ACC112 (cell line): ENCODE data around the gene EXOC2.
"Not testable (repeated sequence)": the region's sequence is repeated elsewhere in the genome, so short reads cannot be mapped to it uniquely, and the experiment has no call there.

Experiments
- H2AFZ ChIP-seq: fragments of 200-600 bp; sonication (generic); one replicate; pipeline ENCODE4 v1.6.0; 2017; ENCODE audit warnings: antibody characterized with exemption, low read length; ENCODE audit not compliant: unreplicated experiment
- H3K27ac ChIP-seq: fragments of 200-600 bp; sonication (generic); 2 replicates; pipeline ENCODE4 v1.5.1; 2014; ENCODE audit warnings: low read depth, mild to moderate bottlenecking, antibody characterized with exemption, low read length, moderate library complexity
- H3K27me3 ChIP-seq: fragments of 200-600 bp; sonication (generic); 2 replicates; pipeline ENCODE4 v1.6.1; 2014; ENCODE audit warnings: mild to moderate bottlenecking, antibody characterized with exemption, low read length, moderate library complexity, mixed read lengths; ENCODE audit not compliant: insufficient read depth
- H3K36me3 ChIP-seq: fragments of 200-600 bp; sonication (generic); 2 replicates; pipeline ENCODE4 v1.6.1; 2016; ENCODE audit warnings: mild to moderate bottlenecking, antibody characterized with exemption, low read length, moderate library complexity, mixed read lengths; ENCODE audit not compliant: insufficient read depth
- H3K4me1 ChIP-seq: fragments of 200-600 bp; sonication (generic); one replicate; pipeline ENCODE4 v1.6.1; 2016; ENCODE audit warnings: low read length, mixed read lengths; ENCODE audit not compliant: insufficient read depth, unreplicated experiment, control insufficient read depth
- H3K4me3 ChIP-seq: fragments of 200-600 bp; sonication (generic); 2 replicates; pipeline ENCODE4 v1.5.1; 2014; ENCODE audit warnings: mild to moderate bottlenecking, low read depth, low read length
- H3K79me2 ChIP-seq: fragments of 200-600 bp; sonication (generic); one replicate; pipeline ENCODE4 v1.6.0; 2016; ENCODE audit warnings: low read length; ENCODE audit not compliant: control insufficient read depth, unreplicated experiment, insufficient read depth

EXOC2 gene

GRCh38 chr6:609905-610304, 83.0 kb downstream of the EXOC2 start:
- H3K79me2 ChIP-seq = no peaks in the 10 kb centered on the region
- H3K27ac ChIP-seq = no peak overlapping the region
- H3K36me3 ChIP-seq = peaks cover 8% of the 10 kb centered on the region
- no peak overlapping the region for H3K4me3 ChIP-seq
- no peaks in the 10 kb centered on the region for H3K4me1 ChIP-seq
- H3K27me3 ChIP-seq = no peaks in the 10 kb centered on the region
- no peak overlapping the region for H2AFZ ChIP-seq

GRCh38 chr6:606829-607379, 86.0 kb downstream of the EXOC2 start:
- H3K27me3 ChIP-seq = no peaks in the 10 kb centered on the region
- no peak overlapping the region for H2AFZ ChIP-seq
- no peaks in the 10 kb centered on the region for H3K4me1 ChIP-seq
- peaks cover 8% of the 10 kb centered on the region for H3K36me3 ChIP-seq
- H3K79me2 ChIP-seq = no peaks in the 10 kb centered on the region
- H3K27ac ChIP-seq = no peak overlapping the region
- no peak overlapping the region for H3K4me3 ChIP-seq

GRCh38 chr6:605895-606294, 87.0 kb downstream of the EXOC2 start:
- not testable (repeated sequence) for H3K36me3 ChIP-seq, H3K4me3 ChIP-seq, H3K27me3 ChIP-seq, H3K4me1 ChIP-seq, H3K79me2 ChIP-seq, H2AFZ ChIP-seq, H3K27ac ChIP-seq

DNA sequence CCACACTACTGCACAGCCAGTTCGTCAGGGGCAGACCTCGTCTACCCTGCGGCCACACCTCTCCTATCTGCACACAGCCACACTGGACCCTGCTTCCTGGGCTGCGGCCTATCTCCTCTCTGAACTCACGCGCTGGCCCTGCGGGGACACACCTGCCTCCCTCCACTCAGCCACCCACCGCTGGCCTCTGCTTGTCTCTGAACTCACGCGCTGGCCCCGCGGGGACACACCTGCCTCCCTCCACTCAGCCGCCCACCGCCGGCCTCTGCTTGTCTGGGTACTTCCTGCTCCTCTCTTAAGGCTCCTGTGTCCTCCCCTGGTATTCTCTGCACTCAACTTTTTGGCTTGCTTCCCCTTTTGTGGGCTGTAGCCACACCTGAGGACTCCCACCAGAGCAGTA, 88.4 kb downstream of the EXOC2 start:
- Histone ChIP-seq H3K27me3 (no peaks in the 10 kb centered on the region), H3K36me3 (peaks cover 8% of the 10 kb centered on the region), H3K79me2 (no peaks in the 10 kb centered on the region), H2AFZ (no peak overlapping the region), H3K27ac (no peak overlapping the region), H3K4me1 (no peaks in the 10 kb centered on the region), H3K4me3 (no peak overlapping the region)

DNA sequence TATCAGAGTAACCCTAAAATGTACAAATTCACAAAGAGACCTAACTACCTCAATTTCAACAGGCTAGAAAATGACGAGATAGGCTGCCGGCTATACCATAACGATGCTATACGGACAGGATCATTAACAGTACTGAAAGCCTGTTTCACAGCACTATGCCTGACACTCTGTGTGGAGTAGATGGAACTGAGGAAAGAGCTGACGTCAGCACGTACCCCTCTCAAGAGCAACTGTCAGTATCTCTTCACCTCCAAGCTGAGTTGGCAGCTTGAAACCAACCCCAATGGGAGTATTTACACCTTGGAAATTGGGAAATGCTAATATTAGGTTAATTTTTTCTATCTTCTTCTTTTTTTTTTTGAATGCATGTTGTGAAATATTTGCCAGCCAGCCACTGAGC, 89.7 kb downstream of the EXOC2 start:
- Histone ChIP-seq H3K27me3 (no peaks in the 10 kb centered on the region), H3K36me3 (peaks cover 8% of the 10 kb centered on the region), H3K4me1 (no peaks in the 10 kb centered on the region), H3K27ac (no peak overlapping the region), H3K79me2 (no peaks in the 10 kb centered on the region), H2AFZ (no peak overlapping the region), H3K4me3 (no peak overlapping the region)

DNA sequence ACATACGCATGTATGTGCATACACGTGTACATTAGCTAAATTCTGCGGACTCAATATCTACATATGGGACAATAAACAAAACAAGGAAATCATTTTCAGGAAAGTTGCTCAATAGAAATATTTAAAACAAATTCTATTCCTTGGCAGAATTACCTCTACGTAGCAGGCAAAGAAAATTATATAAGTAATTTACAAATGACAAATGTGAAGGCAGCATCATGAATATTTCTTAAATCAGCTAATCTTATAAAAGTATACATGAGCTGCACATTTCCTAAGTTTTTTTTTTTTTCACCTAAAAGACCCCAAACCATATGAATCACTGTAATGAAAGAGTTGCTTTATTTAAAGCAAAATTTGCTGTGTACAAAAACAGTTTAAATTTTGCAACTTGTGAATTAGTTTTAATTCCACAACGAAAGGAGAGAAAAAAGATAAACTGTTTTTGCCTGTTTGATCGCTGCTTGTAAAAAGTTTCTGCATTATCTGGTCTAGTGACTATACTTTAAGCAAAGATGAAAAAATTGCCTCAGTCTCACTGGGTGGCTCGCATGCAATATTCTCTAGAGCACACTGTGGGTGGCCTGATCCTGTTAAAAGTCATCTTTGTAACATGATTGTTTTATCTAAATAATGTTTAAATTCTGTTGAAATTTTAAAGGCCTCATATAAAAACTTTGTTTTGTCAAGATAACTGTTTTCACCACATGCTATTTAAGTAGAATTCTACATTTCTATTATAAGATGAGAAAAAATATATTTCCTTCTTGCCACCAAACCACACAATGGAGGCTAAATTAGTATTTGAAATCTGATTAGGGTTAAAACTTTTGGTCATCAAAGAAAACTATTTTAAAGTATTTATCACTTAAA, 93.1 kb downstream of the EXOC2 start:
- H3K4me3 ChIP-seq = no peak overlapping the region
- H2AFZ ChIP-seq = no peak overlapping the region
- no peaks in the 10 kb centered on the region for H3K27me3 ChIP-seq
- H3K36me3 ChIP-seq = no peaks in the 10 kb centered on the region
- H3K79me2 ChIP-seq = no peaks in the 10 kb centered on the region
- no peak overlapping the region for H3K27ac ChIP-seq
- no peaks in the 10 kb centered on the region for H3K4me1 ChIP-seq

- Histone ChIP-seq H2AFZ (no peak overlapping the region), H3K4me3 (no peak overlapping the region), H3K36me3 (no peaks in the 10 kb centered on the region), H3K79me2 (no peaks in the 10 kb centered on the region), H3K27me3 (no peaks in the 10 kb centered on the region), H3K27ac (no peak overlapping the region), H3K4me1 (no peaks in the 10 kb centered on the region)
These were observed 99.1 kb downstream of the EXOC2 start for GRCh38 chr6:593907-594212.

DNA sequence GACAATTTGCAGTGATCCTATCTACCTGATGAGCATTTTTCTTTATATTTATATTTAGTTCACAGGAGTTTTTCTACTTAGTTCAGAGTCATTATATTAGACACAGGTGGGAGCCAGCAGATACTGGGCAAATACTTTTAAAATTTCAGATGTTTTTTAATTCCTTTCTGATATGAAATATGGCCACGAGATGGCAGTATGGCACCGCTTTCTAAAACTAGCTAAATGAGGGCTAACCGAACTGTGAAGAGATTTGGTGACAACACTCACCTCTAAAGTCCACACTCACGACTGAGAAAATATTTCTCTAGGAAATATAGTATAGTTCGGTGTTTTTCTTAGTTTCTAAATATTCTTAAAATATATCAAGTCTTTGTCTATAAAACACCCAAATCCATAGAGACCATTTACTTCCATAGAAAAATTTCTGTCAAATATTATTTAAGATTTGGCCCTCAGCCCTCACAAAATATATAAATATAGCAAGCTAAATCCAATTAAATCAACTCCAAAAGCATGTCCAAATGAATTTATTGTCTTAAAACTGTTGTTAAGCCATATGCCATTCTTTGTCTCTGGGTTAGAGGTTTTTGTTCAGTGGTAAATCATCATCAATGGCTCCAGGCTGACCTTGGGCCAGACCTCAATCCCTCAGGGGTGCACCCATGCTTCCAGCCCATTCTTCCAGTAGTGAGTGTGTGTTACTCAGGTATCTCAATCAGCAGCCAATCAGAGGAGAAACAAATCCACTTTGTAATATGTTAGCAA, 99.6 kb downstream of the EXOC2 start:
- no peak overlapping the region for H3K27ac ChIP-seq
- H3K79me2 ChIP-seq = no peaks in the 10 kb centered on the region
- H3K27me3 ChIP-seq = no peaks in the 10 kb centered on the region
- no peak overlapping the region for H3K4me3 ChIP-seq
- H3K4me1 ChIP-seq = no peaks in the 10 kb centered on the region
- H2AFZ ChIP-seq = no peak overlapping the region
- H3K36me3 ChIP-seq = no peaks in the 10 kb centered on the region

DNA sequence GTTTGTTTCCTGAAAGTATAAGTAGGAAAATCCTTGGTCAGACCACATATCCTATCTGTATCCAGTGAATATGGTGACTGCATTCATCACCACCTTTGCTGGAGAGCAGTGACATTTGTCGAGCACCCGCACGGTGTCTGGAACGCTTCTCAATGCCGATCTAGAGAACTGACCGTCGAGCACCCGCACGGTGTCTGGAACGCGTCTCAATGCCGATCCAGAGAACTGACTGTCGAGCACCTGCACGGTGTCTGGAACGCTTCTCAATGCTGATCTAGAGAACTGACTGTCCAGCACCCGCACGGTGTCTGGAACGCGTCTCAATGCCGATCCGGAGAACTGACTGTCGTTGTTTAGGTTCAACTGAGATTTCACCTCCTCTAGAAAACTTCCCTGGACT, 103.8 kb downstream of the EXOC2 start:
- Histone ChIP-seq H3K4me1 (no peaks in the 10 kb centered on the region), H3K4me3 (no peak overlapping the region), H3K27me3 (no peaks in the 10 kb centered on the region), H2AFZ (no peak overlapping the region), H3K79me2 (no peaks in the 10 kb centered on the region), H3K36me3 (no peaks in the 10 kb centered on the region), H3K27ac (no peak overlapping the region)

GRCh38 chr6:586553-586952, 106.4 kb downstream of the EXOC2 start:
- H3K4me3 ChIP-seq = no peak overlapping the region
- no peaks in the 10 kb centered on the region for H3K27me3 ChIP-seq
- H3K36me3 ChIP-seq = no peaks in the 10 kb centered on the region
- H3K4me1 ChIP-seq = no peaks in the 10 kb centered on the region
- H3K27ac ChIP-seq = no peak overlapping the region
- no peaks in the 10 kb centered on the region for H3K79me2 ChIP-seq
- no peak overlapping the region for H2AFZ ChIP-seq

GRCh38 chr6:583635-584034, 109.3 kb downstream of the EXOC2 start:
- Histone ChIP-seq H3K36me3 (no peaks in the 10 kb centered on the region), H3K27me3 (no peaks in the 10 kb centered on the region), H3K27ac (no peak overlapping the region), H3K79me2 (no peaks in the 10 kb centered on the region), H3K4me3 (no peak overlapping the region), H3K4me1 (no peaks in the 10 kb centered on the region), H2AFZ (no peak overlapping the region)
